ENCODE measurements around the gene MCC. TPM values are rescaled to one million over a fixed set of nuclear protein-coding genes. Genes with fewer than 3 reads are reported as not detected.
A peak's percentile ranks its signal among the peaks of the same experiment; 100 is the strongest.

Gene MCC
- total and polyA plus RNA-seq, 9 donors = 29.8 to 262 (median 108) TPM

DNA sequence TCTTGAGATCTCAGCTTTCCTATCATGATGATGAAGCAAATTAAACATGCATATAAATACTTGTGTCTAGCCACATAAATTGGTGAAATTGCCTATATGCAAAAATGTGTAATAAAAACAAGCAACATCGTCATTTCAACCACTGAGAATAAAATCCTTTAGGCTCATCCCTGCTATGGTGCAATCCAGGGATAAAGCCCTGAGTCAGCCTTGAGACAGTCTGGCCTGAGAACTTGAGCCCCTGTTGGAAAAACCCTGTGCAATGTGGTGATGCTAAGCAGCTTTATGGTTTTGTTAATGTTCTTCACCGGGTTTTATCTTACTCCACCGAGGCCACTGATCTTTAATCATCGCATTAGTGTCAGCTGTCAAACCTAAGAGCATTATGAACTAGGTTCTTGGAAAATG lies 341.1 kb downstream of the MCC start:
- no peak overlapping the region for H3K4me3 ChIP-seq
- peak in 1 of 5 donors; percentile 64 for DNase-seq
- 16 to 31% (median 21%) methylated on average over 4 of the region's 4 CpGs for WGBS, 3 donors
- H3K4me1 ChIP-seq (ENCODE audit: insufficient read depth) = peaks cover 17% of the 10 kb centered on the region
- TF ChIP-seq POLR2A (IDR thresholded peaks at IDR 0.05) (no peak), EP300 (IDR thresholded peaks at IDR 0.05) (no peak)
- TF ChIP-seq, protein P1, sequence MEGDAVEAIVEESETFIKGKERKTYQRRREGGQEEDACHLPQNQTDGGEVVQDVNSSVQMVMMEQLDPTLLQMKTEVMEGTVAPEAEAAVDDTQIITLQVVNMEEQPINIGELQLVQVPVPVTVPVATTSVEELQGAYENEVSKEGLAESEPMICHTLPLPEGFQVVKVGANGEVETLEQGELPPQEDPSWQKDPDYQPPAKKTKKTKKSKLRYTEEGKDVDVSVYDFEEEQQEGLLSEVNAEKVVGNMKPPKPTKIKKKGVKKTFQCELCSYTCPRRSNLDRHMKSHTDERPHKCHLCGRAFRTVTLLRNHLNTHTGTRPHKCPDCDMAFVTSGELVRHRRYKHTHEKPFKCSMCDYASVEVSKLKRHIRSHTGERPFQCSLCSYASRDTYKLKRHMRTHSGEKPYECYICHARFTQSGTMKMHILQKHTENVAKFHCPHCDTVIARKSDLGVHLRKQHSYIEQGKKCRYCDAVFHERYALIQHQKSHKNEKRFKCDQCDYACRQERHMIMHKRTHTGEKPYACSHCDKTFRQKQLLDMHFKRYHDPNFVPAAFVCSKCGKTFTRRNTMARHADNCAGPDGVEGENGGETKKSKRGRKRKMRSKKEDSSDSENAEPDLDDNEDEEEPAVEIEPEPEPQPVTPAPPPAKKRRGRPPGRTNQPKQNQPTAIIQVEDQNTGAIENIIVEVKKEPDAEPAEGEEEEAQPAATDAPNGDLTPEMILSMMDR (IDR thresholded peaks at IDR 0.05) = no peak
- no peaks in the 10 kb centered on the region for H3K9me3 ChIP-seq
- intact Hi-C loops (cut with DNase I) = no loop called here
- H3K36me3 ChIP-seq = no peaks in the 10 kb centered on the region
- H3K27ac ChIP-seq = peak overlapping the region; percentile 7 to 93
- H3K27me3 ChIP-seq = no peaks in the 10 kb centered on the region

DNA sequence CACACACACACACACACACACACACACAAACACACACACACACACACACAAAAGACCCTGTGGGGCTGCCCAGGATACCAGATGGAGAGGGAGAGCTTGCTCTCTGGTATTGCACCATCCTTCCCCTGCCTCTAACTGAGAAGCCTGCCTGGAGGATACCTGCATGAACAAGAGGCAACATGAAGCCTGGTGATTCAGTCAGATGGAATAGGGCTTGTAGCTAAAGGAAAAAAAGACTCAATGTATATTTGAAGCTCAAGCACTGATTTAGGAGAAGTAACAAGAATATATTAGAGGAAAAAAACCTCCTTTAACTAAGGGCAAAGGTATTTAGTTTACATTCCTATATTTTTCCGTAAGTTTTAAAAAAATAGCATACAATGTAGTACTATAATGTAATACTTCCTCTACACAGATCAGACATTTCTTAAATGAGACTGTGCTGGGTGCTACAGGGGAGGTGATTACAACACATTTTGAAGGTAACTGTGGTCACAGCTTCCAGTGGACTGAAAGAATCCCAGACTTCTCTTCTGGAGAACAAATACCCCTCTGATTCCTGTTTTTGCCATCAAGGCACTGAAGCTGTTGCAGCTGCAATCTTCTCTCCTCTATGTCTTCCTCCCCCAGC lies 342.4 kb downstream of the MCC start:
- Histone ChIP-seq H3K27me3 (no peaks in the 10 kb centered on the region), H3K27ac (peak overlapping the region in 1 of 2 donors; percentile 93), H3K4me3 (no peak overlapping the region), H3K36me3 (no peaks in the 10 kb centered on the region), H3K9me3 (no peaks in the 10 kb centered on the region), H3K4me1 (ENCODE audit: insufficient read depth) (peaks cover 12% of the 10 kb centered on the region)
- DNase-seq = no peak
- intact Hi-C loops (cut with DNase I) = no loop called here
- 2 to 38% (median 34%) methylated on average over 1 of the region's 1 CpG for WGBS, 3 donors
- no peak for TF ChIP-seq POLR2A (IDR thresholded peaks at IDR 0.05)
- no peak for TF ChIP-seq EP300 (IDR thresholded peaks at IDR 0.05)
- TF ChIP-seq, protein P1 (IDR thresholded peaks at IDR 0.05) = no peak

DNA sequence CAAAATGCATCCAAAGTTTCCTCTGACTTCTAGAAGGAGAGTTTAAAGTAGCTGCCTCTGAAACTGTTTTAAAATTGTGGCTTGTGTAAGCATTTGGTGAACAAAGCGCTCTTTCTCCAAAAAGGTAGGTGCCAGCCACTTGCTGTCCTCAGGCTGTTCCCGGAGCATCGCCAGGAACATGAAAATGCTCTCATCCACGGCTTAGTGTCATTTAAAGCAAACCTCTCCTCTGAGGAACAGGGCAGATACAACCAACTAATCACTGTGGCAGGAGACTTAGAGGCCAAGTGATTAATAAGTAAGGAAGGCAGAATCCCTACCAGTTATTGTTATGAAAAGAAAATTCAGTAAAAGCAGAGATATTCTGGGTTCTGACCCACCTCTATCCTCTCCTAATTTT lies 346.1 kb downstream of the MCC start:
- H3K4me3 ChIP-seq = no peak overlapping the region
- intact Hi-C loops (cut with DNase I) = no loop called here
- peaks cover 5% of the 10 kb centered on the region for H3K4me1 ChIP-seq (ENCODE audit: insufficient read depth)
- WGBS, 3 donors = 88 to 92% (median 92%) methylated on average over 4 of the region's 4 CpGs
- H3K36me3 ChIP-seq = no peaks in the 10 kb centered on the region
- no peaks in the 10 kb centered on the region for H3K27me3 ChIP-seq
- TF ChIP-seq EP300 (IDR thresholded peaks at IDR 0.05) (no peak), POLR2A (IDR thresholded peaks at IDR 0.05) (no peak)
- TF ChIP-seq, protein P1 (IDR thresholded peaks at IDR 0.05) = no peak
- no peaks in the 10 kb centered on the region for H3K9me3 ChIP-seq
- DNase-seq = no peak
- no peak overlapping the region for H3K27ac ChIP-seq

DNA sequence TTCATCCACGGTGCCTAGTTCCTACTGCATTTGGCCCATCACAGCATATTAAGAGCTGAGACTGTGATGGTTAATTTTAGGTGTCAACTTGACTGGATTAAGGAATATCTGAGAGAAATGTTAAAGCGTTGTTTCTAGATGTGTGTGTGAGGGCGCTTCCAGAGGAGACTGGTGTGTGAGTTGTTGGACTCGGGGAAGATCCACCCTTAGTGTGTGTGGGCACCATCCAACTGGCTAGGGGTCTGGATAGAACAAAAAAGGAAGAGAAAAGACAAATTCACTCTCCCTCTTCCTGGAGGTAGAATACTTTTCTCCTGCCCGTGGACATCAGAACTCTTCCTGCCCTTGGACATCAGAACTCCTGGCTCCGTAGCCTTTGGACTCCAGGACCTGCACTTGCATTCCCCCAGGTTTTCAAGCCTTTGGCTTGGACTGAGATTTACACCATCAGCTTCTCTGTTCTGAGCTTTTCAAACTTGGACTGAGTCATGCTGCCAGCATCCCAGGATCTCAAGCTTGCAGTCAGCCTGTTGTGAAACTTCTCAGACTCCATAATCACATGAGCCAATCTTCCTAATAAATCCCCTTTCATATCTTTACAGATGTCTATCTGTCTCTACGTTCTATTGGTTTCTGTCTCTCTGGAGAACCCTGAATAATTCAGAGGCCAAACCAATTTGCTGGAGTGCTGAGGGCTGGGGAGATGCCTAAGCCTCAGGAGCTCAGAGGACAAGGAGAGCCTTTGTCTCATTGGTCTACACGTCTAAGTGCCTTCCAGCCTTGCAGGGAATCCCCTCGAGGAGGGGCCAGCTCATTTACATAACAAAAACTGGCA lies 347.2 kb downstream of the MCC start:
- no peak overlapping the region for H3K27ac ChIP-seq
- no peak for DNase-seq
- TF ChIP-seq, protein P1 (IDR thresholded peaks at IDR 0.05) = no peak
- TF ChIP-seq POLR2A (IDR thresholded peaks at IDR 0.05) (no peak), EP300 (IDR thresholded peaks at IDR 0.05) (no peak)
- H3K4me1 ChIP-seq (ENCODE audit: insufficient read depth) = peaks cover 3% of the 10 kb centered on the region
- H3K4me3 ChIP-seq = no peak overlapping the region
- H3K36me3 ChIP-seq = no peaks in the 10 kb centered on the region
- no peaks in the 10 kb centered on the region for H3K27me3 ChIP-seq
- 71 to 77% (median 75%) methylated on average over 9 of the region's 9 CpGs for WGBS, 3 donors
- intact Hi-C loops (cut with DNase I) = no loop called here
- H3K9me3 ChIP-seq = no peaks in the 10 kb centered on the region

Data from ovary (tissue), 9 donors.